GM12801 (cell line): Measurements from ENCODE around the gene MAEL.

Source experiments
- TF ChIP-seq, protein P1 (sequence below): IDR thresholded peaks from one replicate; pipeline ENCODE4 v1.5.1; 2011; ENCODE audit warnings: control low read depth; ENCODE audit not compliant: insufficient read length; ENCODE audit errors: extremely low read depth

Gene MAEL

DNA sequence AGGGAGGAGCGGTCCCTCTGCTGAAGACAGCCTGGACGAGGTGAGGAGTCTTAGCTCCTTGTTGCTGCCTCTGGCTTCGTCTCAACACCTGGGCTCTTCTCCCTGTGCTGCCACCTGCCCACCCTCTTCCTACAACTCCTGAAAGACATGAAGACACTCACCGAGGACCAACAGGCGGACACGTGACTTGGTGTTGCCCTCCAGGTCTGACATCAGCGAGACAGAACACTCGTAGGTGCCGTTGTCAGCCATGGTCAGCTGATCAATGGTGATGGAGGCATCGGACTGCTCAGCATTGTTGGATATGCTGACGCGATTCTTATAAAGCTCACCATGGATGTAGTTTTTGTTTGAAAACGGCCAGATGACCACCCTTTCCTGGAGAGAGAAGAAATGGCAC is 79.7 kb downstream of the MAEL start:
- TF ChIP-seq, protein P1, sequence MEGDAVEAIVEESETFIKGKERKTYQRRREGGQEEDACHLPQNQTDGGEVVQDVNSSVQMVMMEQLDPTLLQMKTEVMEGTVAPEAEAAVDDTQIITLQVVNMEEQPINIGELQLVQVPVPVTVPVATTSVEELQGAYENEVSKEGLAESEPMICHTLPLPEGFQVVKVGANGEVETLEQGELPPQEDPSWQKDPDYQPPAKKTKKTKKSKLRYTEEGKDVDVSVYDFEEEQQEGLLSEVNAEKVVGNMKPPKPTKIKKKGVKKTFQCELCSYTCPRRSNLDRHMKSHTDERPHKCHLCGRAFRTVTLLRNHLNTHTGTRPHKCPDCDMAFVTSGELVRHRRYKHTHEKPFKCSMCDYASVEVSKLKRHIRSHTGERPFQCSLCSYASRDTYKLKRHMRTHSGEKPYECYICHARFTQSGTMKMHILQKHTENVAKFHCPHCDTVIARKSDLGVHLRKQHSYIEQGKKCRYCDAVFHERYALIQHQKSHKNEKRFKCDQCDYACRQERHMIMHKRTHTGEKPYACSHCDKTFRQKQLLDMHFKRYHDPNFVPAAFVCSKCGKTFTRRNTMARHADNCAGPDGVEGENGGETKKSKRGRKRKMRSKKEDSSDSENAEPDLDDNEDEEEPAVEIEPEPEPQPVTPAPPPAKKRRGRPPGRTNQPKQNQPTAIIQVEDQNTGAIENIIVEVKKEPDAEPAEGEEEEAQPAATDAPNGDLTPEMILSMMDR, result no peak

DNA sequence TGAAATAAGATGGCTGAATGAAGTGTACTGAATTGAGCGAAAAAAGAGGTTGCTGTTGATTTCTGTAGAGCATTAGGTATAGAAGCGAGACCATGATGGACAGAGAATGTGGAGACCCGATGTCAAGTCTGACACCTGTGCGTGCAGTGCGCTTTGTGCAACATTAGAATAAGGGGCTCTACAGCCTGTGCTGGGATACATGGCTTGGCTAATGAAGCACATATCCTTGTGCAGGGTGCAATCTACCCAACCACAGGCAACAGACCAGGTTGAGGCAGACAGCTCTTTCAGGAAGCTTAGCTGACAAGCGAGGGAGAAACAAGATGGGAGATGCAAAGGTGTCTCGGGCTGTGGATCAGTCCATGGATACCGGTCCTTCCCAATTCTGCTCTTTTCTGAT is 82.2 kb downstream of the MAEL start:
- TF ChIP-seq, protein P1, result no peak
